Measurements from ENCODE around the gene DGLUCY.

Gene DGLUCY

DNA sequence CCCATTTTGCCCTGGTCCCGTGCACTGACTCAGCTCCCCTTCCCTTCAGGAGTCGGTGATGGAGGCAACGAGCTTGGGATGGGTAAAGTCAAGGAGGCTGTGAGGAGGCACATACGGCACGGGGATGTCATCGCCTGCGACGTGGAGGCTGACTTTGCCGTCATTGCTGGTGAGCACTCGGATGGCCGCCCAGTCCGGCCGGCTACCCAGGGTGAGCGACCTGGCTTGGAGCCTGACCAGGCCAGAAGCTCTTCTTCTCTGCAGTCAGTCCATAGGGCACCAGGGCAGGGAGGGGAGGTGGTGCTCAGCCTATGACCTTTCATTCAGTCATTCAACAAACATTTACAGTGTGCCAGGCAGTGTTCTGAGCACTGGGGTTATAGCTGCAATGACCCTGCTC is 90.8 kb downstream of the DGLUCY start:
- TF ChIP-seq ZFX (IDR thresholded peaks at IDR 0.05), result no peak
- TF ChIP-seq, protein P1, sequence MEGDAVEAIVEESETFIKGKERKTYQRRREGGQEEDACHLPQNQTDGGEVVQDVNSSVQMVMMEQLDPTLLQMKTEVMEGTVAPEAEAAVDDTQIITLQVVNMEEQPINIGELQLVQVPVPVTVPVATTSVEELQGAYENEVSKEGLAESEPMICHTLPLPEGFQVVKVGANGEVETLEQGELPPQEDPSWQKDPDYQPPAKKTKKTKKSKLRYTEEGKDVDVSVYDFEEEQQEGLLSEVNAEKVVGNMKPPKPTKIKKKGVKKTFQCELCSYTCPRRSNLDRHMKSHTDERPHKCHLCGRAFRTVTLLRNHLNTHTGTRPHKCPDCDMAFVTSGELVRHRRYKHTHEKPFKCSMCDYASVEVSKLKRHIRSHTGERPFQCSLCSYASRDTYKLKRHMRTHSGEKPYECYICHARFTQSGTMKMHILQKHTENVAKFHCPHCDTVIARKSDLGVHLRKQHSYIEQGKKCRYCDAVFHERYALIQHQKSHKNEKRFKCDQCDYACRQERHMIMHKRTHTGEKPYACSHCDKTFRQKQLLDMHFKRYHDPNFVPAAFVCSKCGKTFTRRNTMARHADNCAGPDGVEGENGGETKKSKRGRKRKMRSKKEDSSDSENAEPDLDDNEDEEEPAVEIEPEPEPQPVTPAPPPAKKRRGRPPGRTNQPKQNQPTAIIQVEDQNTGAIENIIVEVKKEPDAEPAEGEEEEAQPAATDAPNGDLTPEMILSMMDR (conservative IDR thresholded peaks at IDR 0.05), result no peak
- H3K27ac ChIP-seq, result no peak overlapping the region

DNA sequence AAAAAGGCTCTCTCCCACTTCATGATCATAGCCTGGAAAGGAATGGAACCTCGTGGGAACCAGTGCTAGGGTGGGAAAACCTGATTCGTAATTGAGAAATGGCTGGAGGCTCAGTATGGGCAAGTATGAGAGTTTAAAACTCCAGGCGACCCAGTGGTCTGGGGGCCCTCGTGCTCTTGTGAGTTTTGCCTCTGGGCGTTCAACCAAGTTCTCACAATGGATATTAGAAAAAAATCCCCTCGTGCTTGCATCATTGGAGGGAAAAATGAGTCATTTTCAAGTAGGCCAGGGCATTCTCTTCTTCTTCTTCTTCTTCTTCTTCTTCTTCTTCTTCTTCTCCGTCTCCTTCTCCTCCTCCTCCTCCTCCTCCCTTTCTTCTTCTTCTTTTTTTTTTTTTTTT is 91.6 kb downstream of the DGLUCY start:
- TF ChIP-seq, protein P1 (conservative IDR thresholded peaks at IDR 0.05), result no peak
- no peak for TF ChIP-seq ZFX (IDR thresholded peaks at IDR 0.05)

DNA sequence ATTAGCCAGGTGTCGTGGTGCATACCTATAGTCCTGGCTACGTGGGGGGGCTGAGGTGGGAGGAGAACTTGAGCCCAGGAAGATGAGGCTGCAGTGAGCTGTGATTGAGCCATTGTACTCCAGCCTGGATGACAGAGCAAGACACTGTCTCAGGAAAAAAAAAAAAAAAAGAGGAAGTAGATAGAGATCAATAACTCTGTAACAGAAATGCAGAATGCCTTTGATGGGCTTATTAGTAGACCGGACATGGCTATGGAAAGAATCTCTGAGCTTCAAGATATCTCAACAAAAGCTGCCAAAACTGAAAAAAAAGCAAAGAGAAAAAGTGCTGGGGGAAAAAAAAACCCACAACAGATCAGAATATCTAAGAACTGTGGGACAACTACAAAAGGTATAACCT is 93.1 kb downstream of the DGLUCY start:
- H3K27ac ChIP-seq, result no peak overlapping the region
- no peak for TF ChIP-seq ZFX (IDR thresholded peaks at IDR 0.05)
- TF ChIP-seq, protein P1 (conservative IDR thresholded peaks at IDR 0.05), result no peak

More for the DNA sequence above, 91.6 kb downstream of the DGLUCY start:
- no peak overlapping the region for H3K27ac ChIP-seq

DNA sequence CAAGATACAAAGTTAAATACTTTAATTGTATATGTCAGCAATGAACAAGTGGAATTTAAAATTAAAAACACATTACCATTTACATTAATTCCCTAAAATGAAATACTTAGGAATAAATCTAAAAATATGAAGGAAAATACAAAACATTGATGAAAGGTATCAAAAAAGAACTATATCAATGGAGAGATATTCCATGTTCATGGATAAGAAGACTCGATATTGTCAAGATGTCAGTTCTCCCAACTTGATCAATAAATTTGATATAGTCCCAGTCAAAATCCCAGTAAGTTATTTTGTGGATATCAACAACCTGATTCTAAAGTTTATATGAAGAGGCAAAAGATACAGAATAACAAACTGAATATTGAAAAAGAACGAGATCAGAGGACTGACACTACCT is 97.1 kb downstream of the DGLUCY start:
- H3K27ac ChIP-seq, result no peak overlapping the region
- TF ChIP-seq, protein P1 (conservative IDR thresholded peaks at IDR 0.05), result no peak
- no peak for TF ChIP-seq ZFX (IDR thresholded peaks at IDR 0.05)

DNA sequence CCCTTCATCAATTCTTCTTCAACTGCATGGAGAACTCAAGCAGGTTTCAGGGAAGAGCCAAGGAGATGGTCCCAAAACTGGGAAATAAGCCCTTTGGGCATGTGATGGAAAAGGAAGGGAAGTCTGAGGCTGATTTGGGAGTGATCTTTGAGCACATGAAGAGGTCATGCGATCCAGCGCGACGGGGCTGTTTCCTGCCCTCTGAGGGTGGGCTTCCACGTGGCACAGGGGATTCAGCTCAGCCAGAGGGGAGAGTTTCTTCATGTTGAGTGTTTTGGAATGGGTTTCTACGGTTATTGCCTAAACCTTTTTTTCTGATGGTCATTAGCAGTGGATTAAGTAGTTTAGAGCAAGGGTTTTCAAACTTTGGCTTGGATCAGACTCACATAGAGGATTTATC is 100.4 kb downstream of the DGLUCY start:
- no peak overlapping the region for H3K27ac ChIP-seq
- no peak for TF ChIP-seq ZFX (IDR thresholded peaks at IDR 0.05)
- TF ChIP-seq, protein P1 (conservative IDR thresholded peaks at IDR 0.05), result no peak

DNA sequence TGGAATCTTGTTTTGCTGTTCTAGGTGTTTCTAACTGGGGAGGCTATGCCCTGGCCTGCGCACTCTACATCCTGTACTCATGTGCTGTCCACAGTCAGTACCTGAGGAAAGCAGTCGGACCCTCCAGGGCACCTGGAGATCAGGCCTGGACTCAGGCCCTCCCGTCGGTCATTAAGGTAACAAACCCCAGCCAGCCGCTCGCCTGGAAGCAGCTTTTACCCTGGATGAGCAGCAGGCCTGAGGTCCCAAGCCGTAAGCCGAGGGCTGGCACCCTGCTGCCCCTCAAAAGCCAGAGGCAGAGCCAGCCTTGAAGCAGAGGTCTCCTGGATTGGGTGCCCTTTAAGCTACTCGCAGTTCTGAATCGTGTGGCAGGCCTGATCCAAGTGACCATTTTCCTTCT is 101.5 kb downstream of the DGLUCY start:
- no peak for TF ChIP-seq ZFX (IDR thresholded peaks at IDR 0.05)
- TF ChIP-seq, protein P1 (conservative IDR thresholded peaks at IDR 0.05), result no peak

DNA sequence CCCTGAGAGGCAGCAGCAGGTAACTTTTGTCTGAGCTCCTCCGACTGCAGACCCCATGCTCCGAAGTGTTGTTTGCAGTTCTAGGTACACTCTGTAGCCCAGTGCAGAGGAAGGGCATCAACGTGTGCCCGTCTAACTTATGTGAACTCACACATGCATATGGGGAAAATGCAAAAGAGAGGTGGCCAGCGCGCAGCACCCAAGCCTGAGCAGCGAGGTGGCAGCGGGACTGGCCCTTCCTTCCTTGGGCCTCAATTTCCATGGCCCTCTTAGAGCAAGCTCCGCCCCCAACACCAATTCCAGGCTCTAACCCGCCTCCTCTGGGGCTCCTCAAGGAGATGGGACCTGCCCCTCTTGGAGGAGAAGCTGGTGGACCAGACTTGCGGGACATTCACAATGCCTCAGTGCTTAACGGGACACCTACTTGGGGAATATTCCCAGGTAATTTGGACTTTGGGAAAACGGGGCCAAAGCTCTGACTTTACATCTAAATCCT is 102.9 kb downstream of the DGLUCY start:
- TF ChIP-seq, protein P1 (conservative IDR thresholded peaks at IDR 0.05), result no peak
- TF ChIP-seq ZFX (IDR thresholded peaks at IDR 0.05), result no peak

More for the DNA sequence above, 101.5 kb downstream of the DGLUCY start:
- no peak overlapping the region for H3K27ac ChIP-seq

More for the DNA sequence above, 102.9 kb downstream of the DGLUCY start:
- H3K27ac ChIP-seq, result no peak overlapping the region
